HepG2 (cell line): ENCODE measurements around the gene METRN. TPM values are rescaled to one million over a fixed set of nuclear protein-coding genes. Genes with fewer than 3 reads are reported as not detected.

Experiments used
- ATAC-seq: fragments of 200-7000 bp; cut with Tn5 transposase; 3 replicates; pipeline ENCODE4 v1.9.1; 2020; ENCODE audit warnings: mild to moderate bottlenecking, moderate library complexity
- BruUV-seq: library from RNA; stranded (reverse); fragments of 400-500 nt; replicated peaks from 2 replicates; lab custom pipeline; 2021; lab: Mats Ljungman, UMichigan
- CTCF ChIA-PET: fragments of 300-600 bp; formaldehyde crosslinking; extraction: SDS; loops from one replicate; lab custom pipeline; 2021; ENCODE audit warnings: low total read pairs, inconsistent platforms, low intra/inter-chr PET ratio; lab: Yijun Ruan, JAX
- POLR2A ChIA-PET: fragments of 350-600 bp; sonication (Branson Sonifier 250); formaldehyde crosslinking; loops from one replicate; lab custom pipeline; 2020; ENCODE audit warnings: antibody characterized with exemption, inconsistent platforms; lab: Yijun Ruan, JAX
- DNase-seq: peaks from one replicate; pipeline ENCODE4 v3.0.0-alpha.2; 2015; ENCODE audit warnings: low spot score
- FAIRE-seq: peaks from 3 replicates; lab custom pipeline; 2011; peaks lifted over from hg19 to GRCh38; lab: Jason Lieb, UNC
- H2AFZ ChIP-seq: one replicate; pipeline ENCODE4 v1.6.1; 2011; ENCODE audit warnings: low read length, inconsistent platforms
- H3K27ac ChIP-seq: fragments of 300-600 bp; 3 replicates; pipeline ENCODE4 v1.8.0; 2011; ENCODE audit warnings: mixed run types, mild to moderate bottlenecking, mixed read lengths, low read length, inconsistent platforms; ENCODE audit not compliant: insufficient read depth; ENCODE audit errors: extremely low read length
- H3K27me3 ChIP-seq, 2 experiments: fragments of 200-600 bp in 1 of 2; 2 replicates in 1 of 2; 3 replicates in 1 of 2; pipeline versions ENCODE4 v1.6.0 to v1.8.0; 2011; ENCODE audit warnings: low read length in 2 of 2, mild to moderate bottlenecking in 2 of 2, moderate library complexity in 2 of 2, inconsistent platforms in 1 of 2; ENCODE audit not compliant: insufficient read depth in 2 of 2, control insufficient read depth in 1 of 2
- H3K36me3 ChIP-seq, 2 experiments: fragments of 200-600 bp in 1 of 2; replicated peaks in 1 of 2; 2 replicates in 1 of 2; 3 replicates in 1 of 2; pipeline versions ENCODE4 v1.5.1 to v1.8.0; 2011; ENCODE audit warnings: low read length in 2 of 2, inconsistent platforms in 1 of 2; ENCODE audit not compliant: insufficient read depth in 2 of 2, control insufficient read depth in 1 of 2
- H3K4me1 ChIP-seq: 2 replicates; pipeline ENCODE4 v1.5.1; 2012; ENCODE audit warnings: low read length, inconsistent platforms; ENCODE audit not compliant: insufficient read depth
- H3K4me2 ChIP-seq: 2 replicates; pipeline ENCODE4 v1.6.0; 2011; ENCODE audit warnings: low read depth, low read length, inconsistent platforms
- H3K4me3 ChIP-seq, 3 experiments: fragments of 200-600 bp in 1 of 3; sonication (generic), shearing (Covaris generic) in 1 of 3; replicated peaks in 1 of 3; 2 replicates each; pipeline ENCODE4 v1.5.1; 2011 to 2016; ENCODE audit warnings: low read length in 3 of 3, inconsistent platforms in 2 of 3, low read depth in 2 of 3, mild to moderate bottlenecking in 2 of 3, control low read depth in 1 of 3, mixed read lengths in 1 of 3; ENCODE audit not compliant: insufficient read depth in 1 of 3
- H3K79me2 ChIP-seq: one replicate; pipeline ENCODE4 v1.6.1; 2011; ENCODE audit warnings: low read length, inconsistent platforms; ENCODE audit not compliant: insufficient read depth
- H3K9ac ChIP-seq: 2 replicates; pipeline ENCODE4 v1.6.0; 2011; ENCODE audit warnings: mild to moderate bottlenecking, low read depth, low read length, inconsistent platforms; ENCODE audit not compliant: insufficient read depth
- H3K9me3 ChIP-seq: 2 replicates; pipeline ENCODE4 v1.5.1; 2012; ENCODE audit warnings: mild to moderate bottlenecking, low read length
- H4K20me1 ChIP-seq: 2 replicates; pipeline ENCODE4 v1.6.0; 2011; ENCODE audit warnings: inconsistent platforms, mild to moderate bottlenecking, low read length, moderate library complexity; ENCODE audit not compliant: insufficient read depth
- WGBS: methylation state at CpG from one replicate; pipeline ENCODE4 v1.1.6; 2017; ENCODE audit warnings: low lambda C conversion rate; 5-methylcytosine and 5-hydroxymethylcytosine counted together
- in situ Hi-C: cut with HindIII; loops from 2 replicates; pipeline ENCODE4 v1.10.0; 2017; ENCODE audit warnings: low pct_unique_long_range_greater_than_20kb; ENCODE audit not compliant: extremely low pct_ligation_motif_present
- intact Hi-C: fragments of 100-400 bp; cut with micrococcal nuclease; formaldehyde crosslinking; loops from one replicate; pipeline ENCODE4 v1.10.0; 2022; ENCODE audit not compliant: unreplicated experiment
- polyA plus RNA-seq, 8 experiments: library from polyadenylated mRNA; depleted of rRNA in 3 of 8; stranded (reverse) in 7 of 8; unstranded in 1 of 8; fragments of >200 nt; fragmentation: Illumina TruSeq in 4 of 8; extraction: Trizol in 4 of 8; gene quantifications; 2 replicates each; pipeline versions ENCODE4 v1.2.1 to v1.2.3, GENCODE V29; 2011 to 2016; ENCODE audit warnings: low read depth in 4 of 8, missing spikeins in 1 of 8, mixed read lengths in 1 of 8; ENCODE audit not compliant: insufficient read depth in 1 of 8
- total RNA-seq, 5 experiments: library from RNA; depleted of rRNA; stranded (reverse); fragments of >200 nt; fragmentation: Illumina TruSeq; extraction: Trizol; gene quantifications; 2 replicates each; pipeline ENCODE4 v1.2.3, GENCODE V29; 2016; ENCODE audit warnings: low read depth in 1 of 5
- TF ChIP-seq, protein P1 (sequence below): IDR thresholded peaks from 2 replicates; pipeline ENCODE4 v1.6.1; 2012; ENCODE audit warnings: low read length, improper control_type of control experiment
- TF ChIP-seq, protein P2 (sequence below): sonication (generic); formaldehyde crosslinking; IDR thresholded peaks from 2 replicates; pipeline ENCODE4; 2020; ENCODE audit warnings: missing genetic modification reagents, mild to moderate bottlenecking, borderline replicate concordance
- TF ChIP-seq, protein P3 (sequence below): IDR thresholded peaks from 2 replicates; pipeline ENCODE4 v1.6.1; 2016; ENCODE audit warnings: mild to moderate bottlenecking, missing biosample characterization, missing genetic modification reagents
- TF ChIP-seq, protein P4 (sequence below): sonication (generic); formaldehyde crosslinking; IDR thresholded peaks from 2 replicates; pipeline ENCODE4 v1.4.0; 2020; ENCODE audit warnings: missing genetic modification reagents, borderline replicate concordance

Gene METRN
- total and polyA plus RNA-seq, 2 of the 13 experiments (the other 11 are each of a cell fraction or from before 2014, with no cell fraction given), result 25.5 to 46.1 TPM

DNA sequence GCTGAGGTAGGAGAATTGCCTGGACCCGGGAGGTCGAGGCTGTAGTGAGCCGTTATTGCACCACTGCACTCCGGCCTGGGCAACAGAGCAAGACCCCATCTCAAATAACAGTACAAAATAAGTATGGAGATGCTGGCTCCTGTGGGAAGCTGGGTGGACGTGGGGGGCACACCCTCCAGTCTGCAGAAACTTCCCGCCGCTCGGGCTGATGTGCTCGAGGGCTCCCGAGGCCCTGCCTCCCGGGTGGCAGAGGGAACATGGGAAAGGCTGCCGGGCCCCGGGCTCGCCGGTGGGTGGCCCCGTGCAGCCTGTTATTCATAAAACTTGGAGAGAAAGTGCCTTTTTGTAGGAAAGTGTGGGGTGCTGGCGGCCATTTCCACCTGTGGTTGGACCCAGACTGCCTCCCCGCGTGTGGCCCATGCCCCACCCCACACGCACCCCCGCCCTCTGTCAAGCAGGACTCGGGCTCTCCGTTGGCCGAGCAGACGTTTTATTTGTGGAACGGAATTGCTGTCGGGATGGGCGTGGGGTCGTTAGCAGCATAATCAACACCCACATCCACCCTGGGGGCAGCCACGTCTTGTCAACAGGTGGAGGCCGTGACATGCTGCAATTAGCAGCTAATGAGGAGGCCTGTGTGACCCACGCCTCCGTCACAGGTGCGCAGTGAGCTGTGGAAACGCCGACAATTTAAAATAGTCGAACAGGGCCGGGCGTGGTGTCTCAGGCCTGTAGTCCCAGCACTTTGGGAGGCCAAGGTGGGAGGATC, 33.2 kb downstream of the METRN start:
- DNase-seq (no peak), ATAC-seq (no peak), FAIRE-seq (no peak)
- no peaks in the 10 kb centered on the region for H4K20me1 ChIP-seq
- no TSS peak for BruUV-seq
- no peak overlapping the region for H3K27ac ChIP-seq
- no peak overlapping the region for H3K9ac ChIP-seq
- no peak overlapping the region for H3K4me3 ChIP-seq
- 60% methylated on average over 32 of the region's 39 CpGs for WGBS
- CTCF ChIA-PET, result no interaction called here
- peaks cover 11% of the 10 kb centered on the region for H3K4me1 ChIP-seq
- H3K79me2 ChIP-seq, result no peaks in the 10 kb centered on the region
- in situ Hi-C loops, result no loop called here
- H2AFZ ChIP-seq, result no peak overlapping the region
- H3K4me2 ChIP-seq, result no peak overlapping the region
- peaks cover 5 to 38% of the 10 kb centered on the region in 2 experiments; a peak in 4 of 5 replicates for H3K27me3 ChIP-seq
- TF ChIP-seq, protein P1, sequence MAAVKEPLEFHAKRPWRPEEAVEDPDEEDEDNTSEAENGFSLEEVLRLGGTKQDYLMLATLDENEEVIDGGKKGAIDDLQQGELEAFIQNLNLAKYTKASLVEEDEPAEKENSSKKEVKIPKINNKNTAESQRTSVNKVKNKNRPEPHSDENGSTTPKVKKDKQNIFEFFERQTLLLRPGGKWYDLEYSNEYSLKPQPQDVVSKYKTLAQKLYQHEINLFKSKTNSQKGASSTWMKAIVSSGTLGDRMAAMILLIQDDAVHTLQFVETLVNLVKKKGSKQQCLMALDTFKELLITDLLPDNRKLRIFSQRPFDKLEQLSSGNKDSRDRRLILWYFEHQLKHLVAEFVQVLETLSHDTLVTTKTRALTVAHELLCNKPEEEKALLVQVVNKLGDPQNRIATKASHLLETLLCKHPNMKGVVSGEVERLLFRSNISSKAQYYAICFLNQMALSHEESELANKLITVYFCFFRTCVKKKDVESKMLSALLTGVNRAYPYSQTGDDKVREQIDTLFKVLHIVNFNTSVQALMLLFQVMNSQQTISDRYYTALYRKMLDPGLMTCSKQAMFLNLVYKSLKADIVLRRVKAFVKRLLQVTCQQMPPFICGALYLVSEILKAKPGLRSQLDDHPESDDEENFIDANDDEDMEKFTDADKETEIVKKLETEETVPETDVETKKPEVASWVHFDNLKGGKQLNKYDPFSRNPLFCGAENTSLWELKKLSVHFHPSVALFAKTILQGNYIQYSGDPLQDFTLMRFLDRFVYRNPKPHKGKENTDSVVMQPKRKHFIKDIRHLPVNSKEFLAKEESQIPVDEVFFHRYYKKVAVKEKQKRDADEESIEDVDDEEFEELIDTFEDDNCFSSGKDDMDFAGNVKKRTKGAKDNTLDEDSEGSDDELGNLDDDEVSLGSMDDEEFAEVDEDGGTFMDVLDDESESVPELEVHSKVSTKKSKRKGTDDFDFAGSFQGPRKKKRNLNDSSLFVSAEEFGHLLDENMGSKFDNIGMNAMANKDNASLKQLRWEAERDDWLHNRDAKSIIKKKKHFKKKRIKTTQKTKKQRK, result no peak
- TF ChIP-seq, protein P2, sequence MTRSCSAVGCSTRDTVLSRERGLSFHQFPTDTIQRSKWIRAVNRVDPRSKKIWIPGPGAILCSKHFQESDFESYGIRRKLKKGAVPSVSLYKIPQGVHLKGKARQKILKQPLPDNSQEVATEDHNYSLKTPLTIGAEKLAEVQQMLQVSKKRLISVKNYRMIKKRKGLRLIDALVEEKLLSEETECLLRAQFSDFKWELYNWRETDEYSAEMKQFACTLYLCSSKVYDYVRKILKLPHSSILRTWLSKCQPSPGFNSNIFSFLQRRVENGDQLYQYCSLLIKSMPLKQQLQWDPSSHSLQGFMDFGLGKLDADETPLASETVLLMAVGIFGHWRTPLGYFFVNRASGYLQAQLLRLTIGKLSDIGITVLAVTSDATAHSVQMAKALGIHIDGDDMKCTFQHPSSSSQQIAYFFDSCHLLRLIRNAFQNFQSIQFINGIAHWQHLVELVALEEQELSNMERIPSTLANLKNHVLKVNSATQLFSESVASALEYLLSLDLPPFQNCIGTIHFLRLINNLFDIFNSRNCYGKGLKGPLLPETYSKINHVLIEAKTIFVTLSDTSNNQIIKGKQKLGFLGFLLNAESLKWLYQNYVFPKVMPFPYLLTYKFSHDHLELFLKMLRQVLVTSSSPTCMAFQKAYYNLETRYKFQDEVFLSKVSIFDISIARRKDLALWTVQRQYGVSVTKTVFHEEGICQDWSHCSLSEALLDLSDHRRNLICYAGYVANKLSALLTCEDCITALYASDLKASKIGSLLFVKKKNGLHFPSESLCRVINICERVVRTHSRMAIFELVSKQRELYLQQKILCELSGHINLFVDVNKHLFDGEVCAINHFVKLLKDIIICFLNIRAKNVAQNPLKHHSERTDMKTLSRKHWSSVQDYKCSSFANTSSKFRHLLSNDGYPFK (CRISPR knock-in tag), result no peak
- TF ChIP-seq, protein P3, sequence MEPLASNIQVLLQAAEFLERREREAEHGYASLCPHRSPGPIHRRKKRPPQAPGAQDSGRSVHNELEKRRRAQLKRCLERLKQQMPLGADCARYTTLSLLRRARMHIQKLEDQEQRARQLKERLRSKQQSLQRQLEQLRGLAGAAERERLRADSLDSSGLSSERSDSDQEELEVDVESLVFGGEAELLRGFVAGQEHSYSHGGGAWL (CRISPR knock-in tag), result no peak
- TF ChIP-seq, protein P4, sequence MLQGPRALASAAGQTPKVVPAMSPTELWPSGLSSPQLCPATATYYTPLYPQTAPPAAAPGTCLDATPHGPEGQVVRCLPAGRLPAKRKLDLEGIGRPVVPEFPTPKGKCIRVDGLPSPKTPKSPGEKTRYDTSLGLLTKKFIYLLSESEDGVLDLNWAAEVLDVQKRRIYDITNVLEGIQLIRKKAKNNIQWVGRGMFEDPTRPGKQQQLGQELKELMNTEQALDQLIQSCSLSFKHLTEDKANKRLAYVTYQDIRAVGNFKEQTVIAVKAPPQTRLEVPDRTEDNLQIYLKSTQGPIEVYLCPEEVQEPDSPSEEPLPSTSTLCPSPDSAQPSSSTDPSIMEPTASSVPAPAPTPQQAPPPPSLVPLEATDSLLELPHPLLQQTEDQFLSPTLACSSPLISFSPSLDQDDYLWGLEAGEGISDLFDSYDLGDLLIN (CRISPR knock-in tag), result no peak
- TF ChIP-seq, all 625 proteins: peak for 0
- intact Hi-C loops, result no loop called here
- no peaks in the 10 kb centered on the region for H3K36me3 ChIP-seq
- H3K9me3 ChIP-seq, result no peaks in the 10 kb centered on the region
- POLR2A ChIA-PET, result no interaction called here
